Hematopoietic multipotent progenitor cell treated with erythropoietin and hydrocortisone succinate and interleukin-3 and kit ligand, for 8 days (in vitro differentiated cells): ENCODE measurements around the gene ZSCAN10.
A peak's percentile ranks its signal among the peaks of the same experiment; 100 is the strongest.
"Not testable (repeated sequence)": the region's sequence is repeated elsewhere in the genome, so short reads cannot be mapped to it uniquely, and the experiment has no call there.

Experiments
- DNase-seq: peaks from one replicate; pipeline ENCODE4 v3.0.0-alpha.2; 2015

The ZSCAN10 gene

DNA sequence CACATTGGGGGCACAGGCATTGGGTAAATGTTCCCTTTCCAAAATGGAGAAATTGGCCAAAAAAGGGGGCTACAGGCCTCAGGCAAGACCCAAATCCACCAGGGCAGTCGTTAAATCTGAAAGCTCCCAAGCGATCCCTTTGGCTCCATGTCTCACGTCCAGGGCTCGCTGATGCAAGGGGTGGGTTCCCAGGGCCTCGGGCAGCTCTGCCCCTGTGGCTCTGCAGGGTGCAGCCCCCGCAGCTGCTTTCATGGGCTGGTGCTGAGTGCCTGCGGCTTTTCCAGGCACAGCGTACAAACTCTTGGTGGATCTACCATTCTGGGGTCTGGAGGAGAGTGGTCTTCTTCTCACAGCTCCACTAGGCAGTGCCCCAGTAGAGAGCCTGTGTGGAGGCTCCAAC lies 15.7 kb downstream of the ZSCAN10 start:
- not testable (repeated sequence) for DNase-seq

DNA sequence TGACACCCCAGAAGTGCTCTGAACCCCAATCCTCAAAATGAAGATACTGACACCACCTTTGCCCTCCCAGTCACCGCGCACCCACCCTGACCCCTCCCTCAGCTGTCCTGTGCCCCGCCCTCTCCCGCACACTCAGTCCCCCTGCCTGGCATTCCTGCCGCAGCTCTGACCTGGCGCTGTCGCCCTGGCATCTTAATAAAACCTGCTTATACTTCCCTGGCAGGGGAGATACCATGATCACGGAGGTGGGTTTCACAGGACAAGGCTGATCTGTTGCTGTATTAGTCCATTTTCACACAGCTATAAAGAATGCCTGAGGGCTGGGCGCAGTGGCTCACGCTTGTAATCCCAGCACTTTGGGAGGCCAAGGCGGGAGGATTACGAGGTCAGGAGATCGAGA lies 17.1 kb downstream of the ZSCAN10 start:
- not testable (repeated sequence) for DNase-seq

DNA sequence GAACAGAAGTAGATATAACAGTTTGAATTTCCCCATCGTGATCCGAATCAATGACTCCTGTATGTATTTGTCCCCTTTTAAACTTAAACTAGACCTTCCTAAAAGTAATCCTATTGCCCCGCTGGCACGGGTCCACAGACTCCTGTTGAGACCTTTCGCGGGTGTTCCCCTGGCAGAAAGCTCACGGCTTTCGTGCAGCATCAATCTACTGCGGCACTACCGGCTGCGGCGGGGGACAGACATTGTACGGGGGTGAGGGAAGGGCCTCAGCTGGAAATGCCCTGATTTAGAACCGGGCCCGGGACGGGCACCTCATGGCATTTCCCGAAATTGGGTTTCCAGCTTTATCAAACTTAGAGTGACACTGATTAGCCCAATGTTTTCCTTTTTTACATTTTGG lies 19.1 kb downstream of the ZSCAN10 start:
- DNase-seq, result no peak

DNA sequence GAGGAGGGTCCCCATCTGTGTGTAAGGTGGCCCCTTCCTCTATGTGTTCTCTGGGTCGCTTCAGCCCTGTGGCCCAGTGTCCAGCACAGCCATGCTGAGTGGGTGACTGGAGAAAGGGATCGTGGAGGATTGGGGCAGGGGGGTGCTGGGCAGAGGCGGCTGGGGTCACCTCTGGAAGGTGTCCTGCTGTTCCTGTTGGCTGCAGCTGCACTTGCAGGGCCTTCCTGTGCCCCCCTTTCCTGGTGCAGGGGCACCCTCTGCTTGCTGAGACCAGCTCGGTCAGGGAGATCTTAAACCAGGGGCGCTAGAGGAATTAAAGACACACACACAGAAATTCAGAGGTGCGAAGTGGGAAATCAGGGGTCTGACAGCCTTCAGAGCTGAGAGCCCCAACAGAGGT lies 22.5 kb downstream of the ZSCAN10 start:
- DNase-seq, result no peak

DNA sequence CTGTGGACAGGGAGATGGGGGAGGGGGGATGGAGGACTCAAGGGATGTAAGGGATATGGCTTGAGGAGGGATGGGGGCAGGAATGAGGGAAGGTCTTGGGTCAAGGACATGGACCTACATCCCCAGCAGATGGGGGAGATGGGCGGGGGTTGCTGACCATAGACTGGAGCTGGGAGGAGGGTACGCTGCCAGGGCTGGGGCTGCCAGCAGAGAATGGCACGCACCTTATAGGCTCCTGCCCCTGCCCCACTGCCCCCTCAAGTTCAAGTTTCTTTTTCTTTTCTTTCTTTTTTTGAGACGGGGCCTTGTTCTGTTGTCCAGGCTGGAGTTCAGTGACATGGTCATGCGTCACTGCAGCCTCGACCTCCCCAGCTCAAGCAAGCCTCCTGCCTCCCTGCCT lies 23.1 kb downstream of the ZSCAN10 start:
- DNase-seq, result not testable (repeated sequence)

DNA sequence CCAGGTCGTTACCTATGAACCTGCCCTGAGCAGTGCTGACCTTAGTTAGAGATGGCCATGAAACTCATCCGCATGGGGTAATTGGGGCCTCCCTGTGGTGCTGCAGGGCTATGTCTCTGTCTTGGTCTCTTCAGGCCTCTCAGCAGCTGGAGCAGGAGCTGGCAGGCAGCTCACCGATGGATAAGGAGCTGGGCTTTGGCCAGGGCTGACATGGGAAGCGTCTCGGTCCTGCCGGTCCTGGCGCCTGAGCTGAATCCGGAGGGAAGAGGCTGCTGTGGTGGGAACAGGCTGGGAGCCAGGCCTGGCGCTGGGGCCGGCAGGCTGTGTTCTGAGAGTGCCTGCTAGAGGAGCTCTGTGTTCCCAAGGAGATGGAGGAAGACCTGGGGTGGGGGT lies 23.6 kb downstream of the ZSCAN10 start:
- DNase-seq, result no peak

DNA sequence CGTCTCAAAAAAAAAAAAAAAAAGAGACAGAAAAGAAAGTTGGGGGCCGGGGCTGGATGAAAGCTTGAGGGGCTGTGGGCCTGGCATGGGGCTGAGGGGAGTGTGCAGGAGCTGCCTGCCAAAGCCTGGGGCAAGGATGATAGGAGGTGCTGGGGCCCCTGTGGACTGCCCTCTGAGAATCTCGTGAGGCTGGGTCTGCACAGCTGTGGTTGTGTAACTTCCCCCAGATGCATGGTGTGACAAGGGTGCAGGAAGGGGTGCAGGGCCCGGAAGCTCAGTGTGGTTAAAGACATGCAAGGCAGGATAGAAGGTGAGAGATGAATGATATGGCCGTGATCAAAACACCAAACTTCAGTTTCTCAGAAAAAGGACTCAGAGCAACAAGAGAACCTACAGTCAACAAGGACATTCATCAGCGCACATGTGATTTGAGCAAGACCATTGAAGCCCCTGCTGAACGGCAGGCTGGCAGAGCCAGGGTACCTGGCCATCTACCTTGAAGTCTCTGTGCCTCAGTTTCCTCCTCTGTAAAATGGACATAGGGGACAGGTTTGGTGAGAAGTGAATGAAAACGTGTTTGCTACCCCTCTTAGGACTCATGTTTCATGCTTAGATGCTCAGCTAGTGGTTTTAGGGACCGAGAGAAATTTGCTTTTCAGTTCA lies 24.1 kb downstream of the ZSCAN10 start:
- DNase-seq, result peak; percentile 41

DNA sequence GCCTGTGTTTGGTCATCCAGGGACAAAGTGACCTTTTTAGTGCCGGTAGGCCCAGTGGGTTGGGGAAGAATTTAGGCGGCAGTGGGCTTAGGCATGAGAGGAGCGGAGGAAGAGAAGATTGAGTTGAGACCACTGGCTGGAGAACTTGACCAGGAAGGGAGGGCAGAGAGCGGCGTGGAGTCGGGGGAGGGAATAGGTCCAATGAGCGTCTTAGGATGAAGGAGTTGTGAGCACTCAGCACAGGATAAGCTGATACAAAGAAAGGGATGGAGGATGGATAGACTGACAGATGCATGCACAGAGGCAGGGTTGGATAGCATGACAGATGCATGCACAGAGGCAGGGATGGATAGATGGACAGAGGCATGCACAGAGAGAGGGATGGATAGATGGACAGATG lies 25.6 kb downstream of the ZSCAN10 start:
- no peak for DNase-seq

DNA sequence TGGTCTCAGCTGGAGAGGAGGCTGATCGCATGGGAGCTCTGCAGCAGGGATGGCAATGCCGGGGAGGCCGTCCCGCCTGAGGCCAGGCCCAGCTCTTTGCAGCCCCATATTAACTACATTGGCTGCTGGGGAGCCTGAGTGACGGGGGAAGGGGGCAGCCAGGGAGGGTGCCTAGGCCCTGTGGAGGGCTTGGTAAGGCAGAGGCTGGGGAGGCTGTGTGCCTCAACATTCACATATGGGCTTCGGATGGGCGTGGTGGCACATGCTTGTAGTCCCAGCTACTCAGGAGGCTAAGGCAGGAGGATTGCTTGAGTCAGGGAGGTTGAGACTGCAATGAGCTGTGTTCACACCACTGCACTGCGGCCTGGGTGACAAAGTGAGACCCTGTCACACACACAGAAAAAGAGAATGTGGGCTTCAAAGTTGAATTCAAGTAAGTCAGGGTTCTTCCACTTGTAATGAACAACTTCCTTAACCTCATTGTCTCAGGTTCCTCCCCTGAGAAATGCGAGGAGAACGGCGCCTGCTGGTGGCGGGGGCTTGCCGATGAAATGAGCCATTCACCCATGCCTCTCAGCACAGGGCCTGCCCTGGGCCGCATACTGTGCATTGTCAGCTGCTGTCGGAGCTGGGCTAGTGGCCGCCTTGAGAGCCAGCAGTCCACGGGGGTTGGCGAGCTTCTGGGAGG lies 26.4 kb downstream of the ZSCAN10 start:
- not testable (repeated sequence) for DNase-seq

DNA sequence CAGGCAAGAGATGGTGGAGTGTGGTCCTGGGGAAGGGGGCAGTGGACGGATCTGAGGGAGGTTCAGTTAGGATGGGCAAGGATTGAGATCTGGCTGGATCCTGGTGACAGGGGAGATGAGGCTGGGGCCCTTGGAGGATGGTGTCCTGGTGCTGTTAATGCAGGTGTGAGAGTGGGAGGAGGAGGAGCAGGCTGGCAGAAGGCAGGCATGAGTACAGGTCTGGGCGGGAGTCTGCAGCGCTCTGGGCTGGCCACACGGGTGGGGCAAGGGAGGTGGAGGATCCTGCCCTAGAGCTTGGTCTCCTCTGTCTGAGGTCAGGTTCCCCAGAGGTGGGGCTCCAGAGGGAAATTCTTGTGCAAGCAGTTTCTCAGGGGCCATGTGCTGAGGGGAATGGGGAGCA lies 26.9 kb downstream of the ZSCAN10 start:
- DNase-seq, result not testable (repeated sequence)

DNA sequence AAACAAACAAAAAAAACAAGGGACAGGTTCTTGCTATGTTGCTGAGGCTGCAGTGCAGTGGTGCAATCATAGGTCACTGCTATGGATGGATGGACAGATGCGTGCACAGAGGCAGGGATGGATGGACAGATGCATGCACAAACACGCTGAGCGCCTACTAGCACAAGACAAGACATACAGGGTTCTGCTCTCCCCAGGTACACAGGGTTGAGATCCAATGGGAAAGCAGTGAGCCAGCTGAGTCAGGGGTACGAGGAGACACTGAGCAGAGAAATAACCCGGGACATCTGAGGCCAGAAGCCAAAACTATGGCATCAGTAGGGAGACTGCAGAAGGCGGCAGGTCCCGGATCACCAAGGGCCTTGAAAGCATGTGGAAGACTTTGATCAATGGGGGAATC lies 27.4 kb downstream of the ZSCAN10 start:
- DNase-seq, result no peak

DNA sequence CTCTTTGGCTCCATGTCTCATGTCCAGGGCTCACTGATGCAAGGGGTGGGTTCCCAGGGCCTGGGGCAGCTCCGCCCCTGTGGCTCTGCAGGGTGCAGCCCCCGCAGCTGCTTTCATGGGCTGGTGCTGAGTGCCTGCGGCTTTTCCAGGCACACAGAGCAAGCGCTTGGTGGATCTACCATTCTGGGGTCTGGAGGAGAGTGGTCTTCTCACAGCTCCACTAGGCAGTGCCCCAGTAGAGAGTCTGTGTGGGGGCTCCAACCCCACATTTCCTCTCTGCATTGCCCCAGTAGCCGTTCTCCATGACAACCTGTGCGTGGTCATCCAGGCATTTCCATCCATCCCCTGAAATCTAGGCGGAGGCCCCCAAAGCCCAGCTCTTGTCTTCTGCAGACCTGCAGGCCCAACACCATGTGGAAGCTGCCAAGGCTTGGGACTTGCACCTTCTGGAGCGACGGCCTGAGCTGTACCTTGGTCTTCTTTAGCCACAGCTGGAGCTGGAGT lies 28.4 kb downstream of the ZSCAN10 start:
- no peak for DNase-seq

DNA sequence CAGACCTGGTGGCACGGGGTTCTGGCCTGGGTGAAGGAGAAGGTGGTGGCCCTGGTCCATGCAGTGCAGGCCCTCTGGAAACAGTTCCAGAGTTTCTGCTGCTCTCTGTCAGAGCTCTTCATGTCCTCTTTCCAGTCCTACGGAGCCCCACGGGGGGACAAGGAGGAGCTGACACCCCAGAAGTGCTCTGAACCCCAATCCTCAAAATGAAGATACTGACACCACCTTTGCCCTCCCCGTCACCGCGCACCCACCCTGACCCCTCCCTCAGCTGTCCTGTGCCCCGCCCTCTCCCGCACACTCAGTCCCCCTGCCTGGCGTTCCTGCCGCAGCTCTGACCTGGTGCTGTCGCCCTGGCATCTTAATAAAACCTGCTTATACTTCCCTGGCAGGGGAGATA lies 29.9 kb downstream of the ZSCAN10 start:
- DNase-seq, result not testable (repeated sequence)

DNA sequence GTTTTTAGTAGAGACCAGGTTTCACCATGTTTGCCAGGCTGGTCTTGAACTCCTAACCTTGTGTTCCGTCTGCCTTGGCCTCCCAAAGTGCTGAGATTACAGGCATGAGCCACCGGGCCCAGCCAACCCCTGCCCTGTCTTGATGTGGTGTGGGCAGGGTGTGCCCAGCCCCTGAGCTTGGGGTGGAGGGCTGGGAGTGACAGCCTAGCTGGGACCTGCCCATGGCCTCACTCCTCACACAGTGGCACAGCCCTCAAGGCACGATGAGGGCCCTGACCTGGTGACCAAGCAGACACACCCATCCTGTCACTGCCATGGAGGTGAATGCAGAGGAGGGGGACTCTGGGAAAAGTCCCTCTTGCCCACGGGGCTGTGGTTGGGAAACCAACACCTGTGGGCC lies 30.6 kb downstream of the ZSCAN10 start:
- DNase-seq, result no peak

DNA sequence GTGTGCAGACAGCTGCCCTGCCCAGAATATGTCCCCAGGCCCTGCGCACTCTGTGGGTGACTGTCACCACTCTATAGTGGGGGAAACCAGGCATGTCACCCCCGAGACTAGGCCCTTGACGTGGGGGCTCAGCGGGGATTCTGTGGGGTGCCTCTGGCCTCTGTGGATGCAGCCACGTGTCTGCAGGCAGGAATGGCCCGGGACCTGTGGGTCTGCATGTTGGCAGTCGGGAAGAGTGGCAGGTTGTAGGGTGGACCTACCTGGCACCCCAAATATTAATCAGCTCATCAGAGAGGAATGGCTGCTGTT lies 32.7 kb downstream of the ZSCAN10 start:
- no peak for DNase-seq

DNA sequence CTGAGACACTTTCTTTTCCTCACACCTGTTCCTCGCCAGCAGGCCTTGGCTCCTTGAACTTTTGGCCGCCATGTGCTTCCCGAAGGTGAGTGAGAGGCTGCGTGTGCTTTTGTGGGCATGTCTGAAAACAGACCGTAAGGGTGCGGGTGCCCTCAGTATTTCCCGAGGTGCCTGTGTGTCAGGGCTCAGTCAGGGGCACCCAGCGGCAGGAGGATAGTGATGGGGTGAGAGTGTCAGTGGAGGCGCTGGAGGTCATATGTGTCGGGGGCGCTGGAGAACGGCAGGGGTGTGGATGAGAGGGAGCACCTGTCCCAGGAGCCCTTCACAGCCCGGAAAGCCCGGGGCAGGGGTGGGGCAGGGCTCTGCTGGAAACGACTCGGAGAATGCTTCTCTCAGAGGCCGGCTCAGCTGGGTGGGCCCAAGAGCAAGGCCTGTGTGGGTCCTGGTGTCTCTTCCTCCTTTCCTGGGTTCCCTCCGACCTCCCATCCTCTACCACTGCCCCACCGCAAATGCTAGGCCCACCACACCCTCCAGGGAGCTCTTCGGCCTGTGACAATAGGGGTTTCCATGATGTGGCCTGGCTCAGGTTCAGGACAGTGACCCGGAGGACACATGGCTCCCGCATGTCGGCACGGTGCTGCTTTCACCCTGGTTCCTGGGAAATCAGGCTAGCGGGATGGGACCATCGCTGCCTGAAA lies 33.2 kb downstream of the ZSCAN10 start:
- no peak for DNase-seq

DNA sequence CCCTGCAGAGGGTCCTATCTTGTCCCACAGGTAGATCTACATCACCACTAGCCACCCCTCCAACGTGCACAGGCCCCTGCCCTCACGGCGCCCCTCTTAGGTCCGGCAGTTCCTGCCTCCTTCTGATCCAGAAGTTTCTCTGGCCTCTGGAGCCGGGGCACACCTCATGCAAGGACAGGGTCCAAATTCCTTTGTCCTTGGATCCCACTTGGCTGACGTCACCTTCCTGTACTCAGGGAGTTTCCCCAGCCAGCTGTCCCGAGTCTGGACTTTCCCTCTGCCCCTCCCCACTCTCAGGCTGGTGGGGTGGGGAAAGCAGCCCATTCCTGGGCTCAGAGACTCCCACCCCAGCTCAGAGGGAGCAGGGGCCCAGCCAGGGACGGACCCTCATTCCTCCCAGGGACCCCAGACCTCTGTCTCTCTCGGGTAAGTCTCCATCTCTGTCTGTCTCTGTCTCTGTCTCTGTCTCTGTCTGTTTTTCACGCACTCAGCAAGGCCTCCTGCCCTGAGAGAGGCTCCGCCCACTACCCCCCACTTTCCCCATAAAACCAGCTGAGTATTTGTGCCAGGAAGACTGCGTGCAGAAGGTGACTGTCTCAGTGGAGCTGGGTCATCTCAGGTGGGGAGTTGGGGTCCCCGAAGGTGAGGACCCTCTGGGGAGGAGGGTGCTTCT lies 33.9 kb downstream of the ZSCAN10 start, which contains the start of gene IL32:
IL32 (plus strand) TSS at position 572 of the 673 bp plus-strand sequence. CDS start 172 bp downstream, outside the sequence.
- no peak for DNase-seq

DNA sequence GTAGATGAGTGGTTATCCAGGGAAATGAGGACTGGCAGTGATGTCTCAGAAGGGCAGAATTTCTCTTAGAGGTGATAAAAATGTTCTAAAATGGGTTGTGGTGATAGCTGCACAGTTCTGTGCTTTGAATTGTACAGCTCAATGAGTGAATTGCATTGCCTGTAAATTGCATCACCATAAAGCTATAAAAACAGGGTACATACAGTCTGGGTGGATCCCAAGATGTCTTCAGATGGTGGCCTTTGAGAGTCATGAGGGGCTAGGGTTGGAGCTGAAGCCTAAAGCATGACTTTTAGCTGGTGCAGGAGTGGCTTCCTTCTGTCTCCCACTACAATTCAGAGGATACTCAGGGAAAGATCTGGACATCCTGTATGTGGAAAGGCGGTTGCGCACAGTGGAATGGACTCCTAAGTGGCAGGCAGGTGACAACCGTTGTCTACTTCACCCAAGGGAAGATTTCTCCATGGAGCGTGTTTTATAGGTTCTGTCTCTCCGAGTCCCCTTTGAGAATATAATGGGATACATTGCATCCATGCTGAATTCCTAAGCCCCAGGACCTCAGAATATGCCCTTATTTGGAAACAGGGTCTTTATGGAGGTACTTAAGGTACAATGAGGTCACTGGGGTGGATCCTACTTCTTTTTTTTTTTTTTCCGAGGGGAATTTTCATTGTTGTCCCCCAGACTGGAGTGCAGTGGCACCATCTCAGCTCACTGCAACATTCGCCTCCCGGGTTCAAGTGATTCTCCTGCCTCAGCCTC lies 35.3 kb downstream of the ZSCAN10 start:
- no peak for DNase-seq

DNA sequence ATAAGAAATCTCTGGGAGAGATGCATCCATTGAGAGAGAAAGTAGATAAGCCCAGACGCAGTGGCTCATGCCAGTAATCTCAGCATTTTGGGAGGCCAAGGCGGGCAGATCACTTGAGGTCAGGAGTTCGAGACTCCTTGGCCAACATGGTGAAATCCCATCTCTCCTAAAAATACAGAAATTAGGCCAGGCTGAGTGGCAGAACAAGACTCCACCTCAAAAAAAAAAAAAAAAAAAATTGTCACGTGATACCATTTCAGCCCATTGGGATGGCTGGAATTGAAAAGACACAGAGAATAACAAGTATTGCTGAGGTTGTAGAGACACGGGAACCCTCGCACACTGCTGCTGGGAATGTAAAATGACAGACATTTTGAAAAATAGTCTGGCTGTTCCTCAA lies 36.5 kb downstream of the ZSCAN10 start:
- no peak for DNase-seq

DNA sequence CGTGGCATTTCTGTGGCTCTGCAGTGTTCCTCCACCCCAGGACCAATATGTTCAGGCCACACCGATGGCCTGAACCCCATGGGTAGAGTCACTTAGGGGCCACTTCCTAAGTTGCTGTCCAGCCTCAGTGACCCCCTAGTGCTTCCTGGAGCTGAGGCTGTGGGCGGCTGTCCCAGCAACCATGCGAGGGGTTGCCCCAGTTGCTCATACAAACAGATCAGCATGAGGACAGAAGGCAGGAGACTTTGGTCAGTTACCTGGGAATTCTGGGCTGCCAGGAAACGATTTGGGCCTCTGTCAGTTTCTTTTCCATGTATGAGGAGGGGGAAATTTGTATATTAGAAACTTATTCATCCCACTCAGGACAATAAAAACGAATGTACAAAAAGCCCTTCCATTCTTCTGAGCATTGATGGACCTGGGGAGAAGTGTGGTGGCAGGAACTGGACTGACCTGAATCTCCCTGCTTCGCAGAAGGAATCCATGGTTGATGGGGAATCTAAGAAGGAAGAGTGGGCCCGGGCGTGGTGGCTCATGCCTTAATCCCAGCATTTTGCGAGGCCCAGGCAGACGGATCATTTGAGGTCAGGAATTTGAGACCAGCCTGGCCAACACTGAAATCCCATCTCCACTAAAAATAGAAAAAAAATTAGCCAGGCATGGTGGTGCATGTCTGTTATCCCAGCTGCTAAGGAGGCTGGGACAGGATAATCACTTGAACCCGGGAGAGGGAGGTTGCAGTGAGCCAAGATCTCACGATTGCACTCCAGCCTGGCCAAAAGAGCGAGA lies 38.6 kb downstream of the ZSCAN10 start:
- no peak for DNase-seq

DNA sequence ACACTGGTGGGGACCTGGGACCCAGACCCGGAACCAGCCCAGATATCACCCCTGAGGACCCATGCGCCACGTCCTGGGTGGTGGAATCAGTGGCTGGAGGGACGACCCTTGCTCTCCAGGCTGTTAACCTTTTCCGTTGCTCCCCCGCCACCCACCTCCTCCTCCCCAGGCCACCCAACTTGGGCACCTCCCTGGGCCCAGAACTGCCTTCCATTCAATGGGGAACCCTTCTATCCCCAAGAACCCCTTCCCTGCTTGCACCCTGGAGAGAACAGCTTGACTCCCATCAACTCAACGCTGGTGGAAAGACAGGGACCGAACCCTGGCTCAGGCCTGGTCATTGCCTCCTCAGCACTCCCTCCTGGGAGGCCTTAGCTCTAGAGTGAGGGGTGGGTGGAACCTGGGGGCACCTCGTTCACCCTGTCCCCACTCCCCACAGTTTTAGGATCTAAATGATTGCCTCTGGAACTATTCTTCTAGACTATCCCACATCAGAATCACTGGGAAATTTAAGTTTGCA lies 39.3 kb downstream of the ZSCAN10 start:
- DNase-seq, result no peak
